ENCODE data around the gene STARD9. TPM values are rescaled to one million over a fixed set of nuclear protein-coding genes. Genes with fewer than 3 reads are reported as not detected.

STARD9 gene
- total and polyA plus RNA-seq, 2 of the 13 experiments (the other 11 are each of a cell fraction or from before 2014, with no cell fraction given) = 5.3 to 7.5 TPM

DNA sequence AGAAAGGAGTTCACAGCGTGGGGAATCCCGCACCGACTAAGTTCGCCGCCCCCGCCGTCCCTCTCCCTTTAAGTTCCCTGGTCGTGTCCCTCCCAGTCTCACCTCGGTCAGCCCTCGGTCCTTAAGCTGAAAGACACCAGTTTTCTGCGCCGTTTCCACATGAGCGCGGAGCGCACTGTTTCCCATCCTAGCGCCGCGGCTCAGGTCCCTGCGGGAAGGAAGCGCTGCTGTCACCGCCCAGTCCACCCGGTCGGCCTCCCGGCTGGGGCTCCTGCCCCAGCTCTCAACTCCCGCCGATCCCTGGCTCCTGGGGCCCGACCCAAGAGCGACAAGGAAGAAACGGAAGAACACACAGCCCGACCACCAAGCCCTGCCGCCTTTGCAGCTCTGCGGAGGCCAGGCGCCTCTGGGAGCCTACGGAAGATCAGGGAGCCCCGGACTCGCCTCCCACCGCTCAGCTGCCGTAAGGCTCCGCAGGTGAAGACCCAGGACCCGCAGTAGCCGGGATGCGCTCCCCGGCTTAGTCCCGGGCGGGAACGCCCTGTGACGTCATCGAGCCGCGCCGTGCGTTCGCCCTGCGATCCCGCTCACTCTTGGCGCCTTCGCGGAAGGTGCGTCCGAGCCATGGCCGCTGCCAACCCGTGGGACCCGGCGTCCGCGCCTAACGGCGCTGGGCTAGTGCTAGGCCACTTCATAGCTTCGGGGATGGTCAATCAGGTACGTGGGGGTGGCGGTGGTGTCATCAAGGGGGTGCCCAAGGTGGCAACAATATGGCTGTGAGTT, 27.0 kb upstream of the STARD9 start, which contains the start of the genes HAUS2 and LRRC57 (continued):
- TF ChIP-seq, protein P1, sequence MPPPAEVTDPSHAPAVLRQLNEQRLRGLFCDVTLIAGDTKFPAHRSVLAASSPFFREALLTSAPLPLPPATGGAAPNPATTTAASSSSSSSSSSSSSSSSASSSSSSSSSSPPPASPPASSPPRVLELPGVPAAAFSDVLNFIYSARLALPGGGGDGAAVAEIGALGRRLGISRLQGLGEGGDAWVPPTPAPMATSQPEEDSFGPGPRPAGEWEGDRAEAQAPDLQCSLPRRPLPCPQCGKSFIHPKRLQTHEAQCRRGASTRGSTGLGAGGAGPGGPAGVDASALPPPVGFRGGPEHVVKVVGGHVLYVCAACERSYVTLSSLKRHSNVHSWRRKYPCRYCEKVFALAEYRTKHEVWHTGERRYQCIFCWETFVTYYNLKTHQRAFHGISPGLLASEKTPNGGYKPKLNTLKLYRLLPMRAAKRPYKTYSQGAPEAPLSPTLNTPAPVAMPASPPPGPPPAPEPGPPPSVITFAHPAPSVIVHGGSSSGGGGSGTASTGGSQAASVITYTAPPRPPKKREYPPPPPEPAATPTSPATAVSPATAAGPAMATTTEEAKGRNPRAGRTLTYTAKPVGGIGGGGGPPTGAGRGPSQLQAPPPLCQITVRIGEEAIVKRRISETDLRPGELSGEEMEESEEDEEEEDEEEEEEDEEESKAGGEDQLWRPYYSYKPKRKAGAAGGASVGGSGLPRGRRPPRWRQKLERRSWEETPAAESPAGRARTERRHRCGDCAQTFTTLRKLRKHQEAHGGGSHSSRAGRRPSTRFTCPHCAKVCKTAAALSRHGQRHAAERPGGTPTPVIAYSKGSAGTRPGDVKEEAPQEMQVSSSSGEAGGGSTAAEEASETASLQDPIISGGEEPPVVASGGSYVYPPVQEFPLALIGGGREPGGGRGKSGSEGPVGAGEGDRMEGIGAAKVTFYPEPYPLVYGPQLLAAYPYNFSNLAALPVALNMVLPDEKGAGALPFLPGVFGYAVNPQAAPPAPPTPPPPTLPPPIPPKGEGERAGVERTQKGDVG (CRISPR knock-in tag; IDR thresholded peaks at IDR 0.05; ENCODE audit: borderline replicate concordance) = peak; percentile 75; the same call in 1 of the 2 replicates
- TF ChIP-seq CC2D1A (CRISPR knock-in tag; IDR thresholded peaks at IDR 0.05) = no peak
- TF ChIP-seq, protein P2, sequence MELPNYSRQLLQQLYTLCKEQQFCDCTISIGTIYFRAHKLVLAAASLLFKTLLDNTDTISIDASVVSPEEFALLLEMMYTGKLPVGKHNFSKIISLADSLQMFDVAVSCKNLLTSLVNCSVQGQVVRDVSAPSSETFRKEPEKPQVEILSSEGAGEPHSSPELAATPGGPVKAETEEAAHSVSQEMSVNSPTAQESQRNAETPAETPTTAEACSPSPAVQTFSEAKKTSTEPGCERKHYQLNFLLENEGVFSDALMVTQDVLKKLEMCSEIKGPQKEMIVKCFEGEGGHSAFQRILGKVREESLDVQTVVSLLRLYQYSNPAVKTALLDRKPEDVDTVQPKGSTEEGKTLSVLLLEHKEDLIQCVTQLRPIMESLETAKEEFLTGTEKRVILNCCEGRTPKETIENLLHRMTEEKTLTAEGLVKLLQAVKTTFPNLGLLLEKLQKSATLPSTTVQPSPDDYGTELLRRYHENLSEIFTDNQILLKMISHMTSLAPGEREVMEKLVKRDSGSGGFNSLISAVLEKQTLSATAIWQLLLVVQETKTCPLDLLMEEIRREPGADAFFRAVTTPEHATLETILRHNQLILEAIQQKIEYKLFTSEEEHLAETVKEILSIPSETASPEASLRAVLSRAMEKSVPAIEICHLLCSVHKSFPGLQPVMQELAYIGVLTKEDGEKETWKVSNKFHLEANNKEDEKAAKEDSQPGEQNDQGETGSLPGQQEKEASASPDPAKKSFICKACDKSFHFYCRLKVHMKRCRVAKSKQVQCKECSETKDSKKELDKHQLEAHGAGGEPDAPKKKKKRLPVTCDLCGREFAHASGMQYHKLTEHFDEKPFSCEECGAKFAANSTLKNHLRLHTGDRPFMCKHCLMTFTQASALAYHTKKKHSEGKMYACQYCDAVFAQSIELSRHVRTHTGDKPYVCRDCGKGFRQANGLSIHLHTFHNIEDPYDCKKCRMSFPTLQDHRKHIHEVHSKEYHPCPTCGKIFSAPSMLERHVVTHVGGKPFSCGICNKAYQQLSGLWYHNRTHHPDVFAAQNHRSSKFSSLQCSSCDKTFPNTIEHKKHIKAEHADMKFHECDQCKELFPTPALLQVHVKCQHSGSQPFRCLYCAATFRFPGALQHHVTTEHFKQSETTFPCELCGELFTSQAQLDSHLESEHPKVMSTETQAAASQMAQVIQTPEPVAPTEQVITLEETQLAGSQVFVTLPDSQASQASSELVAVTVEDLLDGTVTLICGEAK (IDR thresholded peaks at IDR 0.05) = no peak
- TF ChIP-seq, protein P2 (CRISPR knock-in tag; IDR thresholded peaks at IDR 0.05) = peak; percentile 96
- TF ChIP-seq, protein P3, sequence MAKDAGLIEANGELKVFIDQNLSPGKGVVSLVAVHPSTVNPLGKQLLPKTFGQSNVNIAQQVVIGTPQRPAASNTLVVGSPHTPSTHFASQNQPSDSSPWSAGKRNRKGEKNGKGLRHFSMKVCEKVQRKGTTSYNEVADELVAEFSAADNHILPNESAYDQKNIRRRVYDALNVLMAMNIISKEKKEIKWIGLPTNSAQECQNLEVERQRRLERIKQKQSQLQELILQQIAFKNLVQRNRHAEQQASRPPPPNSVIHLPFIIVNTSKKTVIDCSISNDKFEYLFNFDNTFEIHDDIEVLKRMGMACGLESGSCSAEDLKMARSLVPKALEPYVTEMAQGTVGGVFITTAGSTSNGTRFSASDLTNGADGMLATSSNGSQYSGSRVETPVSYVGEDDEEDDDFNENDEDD (CRISPR knock-in tag; IDR thresholded peaks at IDR 0.05; ENCODE audit: borderline replicate concordance) = peak; percentile 97
- TF ChIP-seq SP4 (CRISPR knock-in tag; IDR thresholded peaks at IDR 0.05) = peak; percentile 90
- TF ChIP-seq NFYB (CRISPR knock-in tag; IDR thresholded peaks at IDR 0.05) = 0 out of 2 replicates have a peak, but pooled peaks have one; percentile 28
- peak; percentile 96 for TF ChIP-seq HNRNPLL (IDR thresholded peaks at IDR 0.05; ENCODE audit: low read depth, low read length, poor library complexity, severe bottlenecking)
- no peak for TF ChIP-seq NCOA5 (CRISPR knock-in tag; IDR thresholded peaks at IDR 0.05)
- TF ChIP-seq TBX2 (CRISPR knock-in tag; IDR thresholded peaks at IDR 0.05; ENCODE audit: borderline replicate concordance) = peak; percentile 89
- TF ChIP-seq, protein P4, sequence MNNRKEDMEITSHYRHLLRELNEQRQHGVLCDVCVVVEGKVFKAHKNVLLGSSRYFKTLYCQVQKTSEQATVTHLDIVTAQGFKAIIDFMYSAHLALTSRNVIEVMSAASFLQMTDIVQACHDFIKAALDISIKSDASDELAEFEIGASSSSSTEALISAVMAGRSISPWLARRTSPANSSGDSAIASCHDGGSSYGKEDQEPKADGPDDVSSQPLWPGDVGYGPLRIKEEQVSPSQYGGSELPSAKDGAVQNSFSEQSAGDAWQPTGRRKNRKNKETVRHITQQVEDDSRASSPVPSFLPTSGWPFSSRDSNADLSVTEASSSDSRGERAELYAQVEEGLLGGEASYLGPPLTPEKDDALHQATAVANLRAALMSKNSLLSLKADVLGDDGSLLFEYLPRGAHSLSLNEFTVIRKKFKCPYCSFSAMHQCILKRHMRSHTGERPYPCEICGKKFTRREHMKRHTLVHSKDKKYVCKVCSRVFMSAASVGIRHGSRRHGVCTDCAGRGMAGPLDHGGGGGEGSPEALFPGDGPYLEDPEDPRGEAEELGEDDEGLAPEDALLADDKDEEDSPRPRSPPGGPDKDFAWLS (CRISPR knock-in tag; IDR thresholded peaks at IDR 0.05; ENCODE audit: borderline replicate concordance) = no peak
- no peak for TF ChIP-seq ZFP36 (IDR thresholded peaks at IDR 0.05; ENCODE audit: borderline replicate concordance, low read depth, low read length, partially characterized antibody)
